Measurements from ENCODE around the gene ST6GALNAC3.

ST6GALNAC3 gene

GRCh38 chr1:76288758-76289483, 214.4 kb downstream of the ST6GALNAC3 start:
- no peak for TF ChIP-seq CTCF (IDR thresholded peaks at IDR 0.05; ENCODE audit: low read depth, low read length, missing control alignments)
- in situ Hi-C loops (cut with HindIII; ENCODE audit: low sequenced_read_pairs), result loop anchor here (5.0 kb wide), 1 partner anchor 37 kb away; no protein-coding TSS in a partner anchor
- DNase-seq (ENCODE audit: low read depth), result no peak
- H3K4me3 ChIP-seq (ENCODE audit: low read depth, low read length), result no peak overlapping the region

- TF ChIP-seq CTCF (IDR thresholded peaks at IDR 0.05; ENCODE audit: low read depth, low read length, missing control alignments), result no peak
- no peak for DNase-seq (ENCODE audit: low read depth)
- in situ Hi-C loops (cut with HindIII; ENCODE audit: low sequenced_read_pairs), result loop anchor here (5.0 kb wide), 1 partner anchor 37 kb away; no protein-coding TSS in a partner anchor
- no peak overlapping the region for H3K4me3 ChIP-seq (ENCODE audit: low read depth, low read length)
These were observed 215.1 kb downstream of the ST6GALNAC3 start for GRCh38 chr1:76289692-76290091.

- TF ChIP-seq CTCF (IDR thresholded peaks at IDR 0.05; ENCODE audit: low read depth, low read length, missing control alignments), result no peak
- no peak for DNase-seq (ENCODE audit: low read depth)
- in situ Hi-C loops (cut with HindIII; ENCODE audit: low sequenced_read_pairs), result no loop called here
- no peak overlapping the region for H3K4me3 ChIP-seq (ENCODE audit: low read depth, low read length)
These were observed 215.7 kb downstream of the ST6GALNAC3 start for GRCh38 chr1:76290271-76290670.

GRCh38 chr1:76291191-76291590, 216.6 kb downstream of the ST6GALNAC3 start:
- peak overlapping the region; percentile 2 for H3K4me3 ChIP-seq (ENCODE audit: low read depth, low read length)
- no peak for TF ChIP-seq CTCF (IDR thresholded peaks at IDR 0.05; ENCODE audit: low read depth, low read length, missing control alignments)
- DNase-seq (ENCODE audit: low read depth), result no peak
- in situ Hi-C loops (cut with HindIII; ENCODE audit: low sequenced_read_pairs), result no loop called here

- H3K4me3 ChIP-seq (ENCODE audit: low read depth, low read length), result no peak overlapping the region
- in situ Hi-C loops (cut with HindIII; ENCODE audit: low sequenced_read_pairs), result no loop called here
- TF ChIP-seq CTCF (IDR thresholded peaks at IDR 0.05; ENCODE audit: low read depth, low read length, missing control alignments), result no peak
- DNase-seq (ENCODE audit: low read depth), result no peak
These were observed 217.2 kb downstream of the ST6GALNAC3 start for GRCh38 chr1:76291737-76292136.

GRCh38 chr1:76292418-76293184, 218.1 kb downstream of the ST6GALNAC3 start:
- H3K4me3 ChIP-seq (ENCODE audit: low read depth, low read length), result no peak overlapping the region
- no peak for DNase-seq (ENCODE audit: low read depth)
- TF ChIP-seq CTCF (IDR thresholded peaks at IDR 0.05; ENCODE audit: low read depth, low read length, missing control alignments), result no peak
- in situ Hi-C loops (cut with HindIII; ENCODE audit: low sequenced_read_pairs), result no loop called here
